ENCODE measurements around the gene IFIH1.

GRCh38 chr2:162232027-162232426, 86.5 kb downstream of the IFIH1 start:
- TF ChIP-seq TAF1 (IDR thresholded peaks at IDR 0.05; ENCODE audit: borderline replicate concordance, low read depth, low read length) (no peak), CTCF (IDR thresholded peaks at IDR 0.05) (no peak), FOSL2 (IDR thresholded peaks at IDR 0.05; ENCODE audit: borderline replicate concordance, low read depth) (no peak), MXI1 (IDR thresholded peaks at IDR 0.05; ENCODE audit: low read depth, low read length) (no peak), PBX3 (IDR thresholded peaks at IDR 0.05) (no peak), MAX (IDR thresholded peaks at IDR 0.05; ENCODE audit: low read depth) (no peak), REST (IDR thresholded peaks at IDR 0.05; ENCODE audit: low read depth, low read length) (no peak), RFX5 (IDR thresholded peaks at IDR 0.05; ENCODE audit: low read length) (no peak), POLR2AphosphoS5 (IDR thresholded peaks at IDR 0.05; ENCODE audit: low read depth, low read length) (no peak), EP300 (IDR thresholded peaks at IDR 0.05; ENCODE audit: borderline replicate concordance in 1 of 2, low read depth in 1 of 2, low read length in 1 of 2) (no peak), NRF1 (IDR thresholded peaks at IDR 0.05; ENCODE audit: low read depth, low read length) (no peak), RXRA (IDR thresholded peaks at IDR 0.05; ENCODE audit: borderline replicate concordance, low read depth) (no peak), RAD21 (IDR thresholded peaks at IDR 0.05; ENCODE audit: low read length) (no peak), TEAD4 (IDR thresholded peaks at IDR 0.05; ENCODE audit: borderline replicate concordance, insufficient read depth) (no peak)

All from SK-N-SH (cell line).